Hepatocyte (in vitro differentiated cells): ENCODE data around the gene ARHGAP28. TPM values are rescaled to one million over a fixed set of nuclear protein-coding genes. Genes with fewer than 3 reads are reported as not detected.
A peak's percentile ranks its signal among the peaks of the same experiment; 100 is the strongest.

Source experiments
- DNase-seq: peaks from one replicate; pipeline ENCODE4 v3.0.0-alpha.2; 2016; ENCODE audit warnings: low spot score
- H2AFZ ChIP-seq: fragments of 200-600 bp; sonication (generic); 2 replicates; pipeline ENCODE4 v1.6.0; 2016; ENCODE audit warnings: antibody characterized with exemption, mild to moderate bottlenecking
- H3K27ac ChIP-seq: fragments of 200-600 bp; sonication (generic); 2 replicates; pipeline ENCODE4 v1.5.1; 2016; ENCODE audit warnings: mild to moderate bottlenecking
- H3K27me3 ChIP-seq: fragments of 200-600 bp; sonication (generic); 2 replicates; pipeline ENCODE4 v1.6.1; 2016
- H3K36me3 ChIP-seq: fragments of 200-600 bp; sonication (generic); replicated peaks from 2 replicates; pipeline ENCODE4 v1.5.1; 2016; ENCODE audit warnings: low read depth; ENCODE audit not compliant: insufficient read depth
- H3K4me1 ChIP-seq: fragments of 200-600 bp; sonication (generic); 2 replicates; pipeline ENCODE4 v1.5.1; 2016; ENCODE audit warnings: mild to moderate bottlenecking, moderate library complexity; ENCODE audit not compliant: insufficient read depth
- H3K4me2 ChIP-seq: fragments of 200-600 bp; sonication (generic); 2 replicates; pipeline ENCODE4 v1.6.0; 2016
- H3K4me3 ChIP-seq: fragments of 200-600 bp; sonication (generic); 2 replicates; pipeline ENCODE4 v1.5.1; 2016; ENCODE audit warnings: mild to moderate bottlenecking
- H3K79me2 ChIP-seq: fragments of 200-600 bp; sonication (generic); 2 replicates; pipeline ENCODE4 v1.6.0; 2017; ENCODE audit warnings: mild to moderate bottlenecking
- H3K9me2 ChIP-seq: fragments of 200-600 bp; sonication (generic); replicated peaks from 2 replicates; pipeline ENCODE4 v1.6.0; 2017; ENCODE audit warnings: mild to moderate bottlenecking; ENCODE audit not compliant: insufficient read depth
- H3K9me3 ChIP-seq: fragments of 200-600 bp; sonication (generic); 2 replicates; pipeline ENCODE4 v1.5.1; 2016; ENCODE audit warnings: low read depth, mild to moderate bottlenecking
- H4K20me1 ChIP-seq: fragments of 200-600 bp; sonication (generic); 2 replicates; pipeline ENCODE4 v1.6.0; 2016; ENCODE audit warnings: mild to moderate bottlenecking; ENCODE audit not compliant: insufficient read depth, poor library complexity, severe bottlenecking
- EZH2 ChIP-seq: fragments of 200-600 bp; sonication (generic); IDR thresholded peaks from 2 replicates; pipeline ENCODE4 v1.6.1; 2016; ENCODE audit warnings: antibody characterized with exemption, mild to moderate bottlenecking, borderline replicate concordance
- EZH2phosphoT487 ChIP-seq: fragments of 200-600 bp; sonication (generic); IDR thresholded peaks from one replicate; pipeline ENCODE4 v1.6.1; 2018; ENCODE audit warnings: antibody characterized with exemption, mild to moderate bottlenecking, low read depth, moderate library complexity; ENCODE audit not compliant: unreplicated experiment, severe bottlenecking
- WGBS: methylation state at CpG from one replicate; pipeline ENCODE4 v1.1.6; 2016; ENCODE audit warnings: low lambda C conversion rate; ENCODE audit errors: missing lambda C conversion rate; 5-methylcytosine and 5-hydroxymethylcytosine counted together
- polyA plus RNA-seq: library from polyadenylated mRNA; unstranded; fragments of >200 nt; fragmentation: Nextera tagmentation; extraction: Ambion mirVana; gene quantifications from 2 replicates; pipeline ENCODE4 v1.2.1, GENCODE V29; 2016
- total RNA-seq: library from RNA; depleted of rRNA; stranded (reverse); fragments of >200 nt; gene quantifications from 2 replicates; pipeline ENCODE4 v1.2.3, GENCODE V29; 2014
- TF ChIP-seq, protein P1 (sequence below): fragments of 200-600 bp; sonication (generic); IDR thresholded peaks from 2 replicates; pipeline ENCODE4 v1.5.1; 2016; ENCODE audit warnings: antibody characterized with exemption, mild to moderate bottlenecking; ENCODE audit not compliant: poor library complexity

The ARHGAP28 gene
- total and polyA plus RNA-seq, 2 experiments from 2014 or later, result 23.5 to 60.7 TPM

DNA sequence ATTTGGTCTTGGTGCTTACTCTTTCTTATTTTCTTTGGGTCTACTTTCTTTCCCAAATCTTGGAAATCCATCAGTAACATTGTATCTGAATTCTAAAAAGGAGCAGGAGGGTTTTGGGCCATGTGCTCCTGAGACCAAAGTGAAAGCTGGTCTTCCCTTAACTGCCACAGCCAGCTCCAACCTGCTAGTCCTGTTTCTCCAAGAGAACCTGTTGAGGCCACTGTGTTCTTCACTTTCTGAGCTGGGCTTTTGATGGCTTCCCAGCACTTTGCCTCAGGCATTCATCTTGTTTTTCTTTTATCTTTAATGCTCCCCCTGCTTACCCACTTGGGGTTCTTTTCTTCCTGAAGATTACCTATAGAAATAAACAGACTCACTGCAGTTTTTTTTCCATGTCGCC is 53.3 kb downstream of the ARHGAP28 start:
- Histone ChIP-seq H3K27me3 (no peaks in the 10 kb centered on the region), H4K20me1 (no peaks in the 10 kb centered on the region), H3K4me2 (no peak overlapping the region), H3K4me3 (no peak overlapping the region), H3K27ac (peak overlapping the region; percentile 81), H3K4me1 (peaks cover 39% of the 10 kb centered on the region), H3K9me3 (no peaks in the 10 kb centered on the region), H2AFZ (no peak overlapping the region), H3K36me3 (no peaks in the 10 kb centered on the region), H3K79me2 (peaks cover 75% of the 10 kb centered on the region), H3K9me2 (no peaks in the 10 kb centered on the region)
- no peak for DNase-seq
- TF ChIP-seq EZH2, result no peak
- TF ChIP-seq, protein P1, sequence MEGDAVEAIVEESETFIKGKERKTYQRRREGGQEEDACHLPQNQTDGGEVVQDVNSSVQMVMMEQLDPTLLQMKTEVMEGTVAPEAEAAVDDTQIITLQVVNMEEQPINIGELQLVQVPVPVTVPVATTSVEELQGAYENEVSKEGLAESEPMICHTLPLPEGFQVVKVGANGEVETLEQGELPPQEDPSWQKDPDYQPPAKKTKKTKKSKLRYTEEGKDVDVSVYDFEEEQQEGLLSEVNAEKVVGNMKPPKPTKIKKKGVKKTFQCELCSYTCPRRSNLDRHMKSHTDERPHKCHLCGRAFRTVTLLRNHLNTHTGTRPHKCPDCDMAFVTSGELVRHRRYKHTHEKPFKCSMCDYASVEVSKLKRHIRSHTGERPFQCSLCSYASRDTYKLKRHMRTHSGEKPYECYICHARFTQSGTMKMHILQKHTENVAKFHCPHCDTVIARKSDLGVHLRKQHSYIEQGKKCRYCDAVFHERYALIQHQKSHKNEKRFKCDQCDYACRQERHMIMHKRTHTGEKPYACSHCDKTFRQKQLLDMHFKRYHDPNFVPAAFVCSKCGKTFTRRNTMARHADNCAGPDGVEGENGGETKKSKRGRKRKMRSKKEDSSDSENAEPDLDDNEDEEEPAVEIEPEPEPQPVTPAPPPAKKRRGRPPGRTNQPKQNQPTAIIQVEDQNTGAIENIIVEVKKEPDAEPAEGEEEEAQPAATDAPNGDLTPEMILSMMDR, result no peak
- TF ChIP-seq EZH2phosphoT487, result no peak
- WGBS, result 91% methylated on average over 1 of the region's 1 CpG

DNA sequence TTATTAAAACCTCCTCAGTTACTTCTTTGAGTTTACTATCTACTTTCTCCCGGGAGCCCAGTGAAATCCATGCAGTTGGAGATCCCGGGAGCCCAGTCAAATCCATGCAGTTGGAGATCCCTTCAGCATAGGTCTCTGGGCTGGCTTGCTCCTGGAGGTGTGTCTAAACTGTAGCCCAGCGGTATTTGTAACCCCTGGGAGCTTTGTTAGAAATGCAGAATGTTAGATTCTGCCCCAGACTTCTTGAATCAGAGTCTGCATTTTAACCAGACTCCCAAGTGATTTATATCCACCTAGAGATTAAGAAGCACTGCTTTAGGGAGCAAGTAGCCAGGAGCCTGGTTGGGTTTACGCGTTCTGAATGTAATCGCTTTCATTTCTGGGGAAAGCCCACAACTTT is 54.5 kb downstream of the ARHGAP28 start:
- TF ChIP-seq, protein P1, result no peak
- no peak for TF ChIP-seq EZH2
- TF ChIP-seq EZH2phosphoT487, result no peak
- H3K4me1 ChIP-seq, result peaks cover 35% of the 10 kb centered on the region
- H3K79me2 ChIP-seq, result peaks cover 75% of the 10 kb centered on the region
- peak overlapping the region; percentile 57 for H3K4me2 ChIP-seq
- no peaks in the 10 kb centered on the region for H4K20me1 ChIP-seq
- 39% methylated on average over 6 of the region's 6 CpGs for WGBS
- no peaks in the 10 kb centered on the region for H3K36me3 ChIP-seq
- H3K27me3 ChIP-seq, result no peaks in the 10 kb centered on the region
- H3K27ac ChIP-seq, result peak overlapping the region; percentile 81
- H2AFZ ChIP-seq, result no peak overlapping the region
- H3K9me2 ChIP-seq, result no peaks in the 10 kb centered on the region
- no peak overlapping the region for H3K4me3 ChIP-seq
- H3K9me3 ChIP-seq, result no peaks in the 10 kb centered on the region
- no peak for DNase-seq

DNA sequence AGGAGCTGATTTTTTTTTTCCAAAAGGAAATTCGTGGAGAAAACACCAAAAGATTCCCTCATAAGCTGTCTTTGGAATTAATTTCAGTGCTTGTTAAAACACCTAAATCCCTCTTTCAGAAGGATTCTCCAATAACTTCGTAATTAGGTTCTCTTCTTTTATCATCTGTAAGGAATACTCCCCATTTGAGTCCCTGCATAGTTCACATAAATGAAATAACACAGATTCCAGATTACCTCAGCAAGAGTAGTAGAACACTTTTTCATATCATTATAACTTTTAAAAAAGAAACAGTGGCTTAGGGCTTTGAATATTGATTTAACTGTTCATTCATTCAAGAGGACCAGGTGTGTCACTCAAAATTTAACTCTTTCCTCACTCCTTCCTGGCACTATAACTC is 55.5 kb downstream of the ARHGAP28 start:
- Histone ChIP-seq H3K79me2 (peaks cover 75% of the 10 kb centered on the region), H3K4me2 (peak overlapping the region; percentile 57), H3K4me3 (no peak overlapping the region), H3K36me3 (no peaks in the 10 kb centered on the region), H3K4me1 (peaks cover 25% of the 10 kb centered on the region), H4K20me1 (no peaks in the 10 kb centered on the region), H3K27ac (peak overlapping the region; percentile 81), H3K9me2 (no peaks in the 10 kb centered on the region), H3K9me3 (no peaks in the 10 kb centered on the region), H3K27me3 (no peaks in the 10 kb centered on the region), H2AFZ (no peak overlapping the region)
- DNase-seq, result no peak
- WGBS, result 46% methylated on average over 2 of the region's 2 CpGs
- no peak for TF ChIP-seq EZH2phosphoT487

DNA sequence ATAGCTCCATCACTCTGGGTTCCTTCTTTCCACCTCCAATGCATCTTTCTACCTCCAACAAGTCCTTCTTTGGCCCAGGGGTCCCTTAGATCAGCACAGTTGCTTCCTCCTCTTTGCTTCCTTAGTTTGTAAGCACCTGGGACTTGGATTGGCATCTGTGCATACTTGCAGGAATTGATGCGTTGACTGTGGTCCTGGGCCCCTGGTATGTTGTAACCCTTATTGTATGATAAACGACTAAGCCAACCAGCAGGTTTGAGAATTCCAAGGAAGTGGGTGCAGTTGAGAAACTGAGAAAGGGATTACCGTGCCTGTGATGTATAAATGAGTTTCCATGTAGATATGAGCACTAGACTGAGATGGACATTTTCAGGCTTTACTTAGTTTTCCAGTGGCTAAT is 55.9 kb downstream of the ARHGAP28 start:
- Histone ChIP-seq H3K4me2 (no peak overlapping the region), H3K27me3 (no peaks in the 10 kb centered on the region), H3K9me2 (no peaks in the 10 kb centered on the region), H3K4me3 (no peak overlapping the region), H3K27ac (peak overlapping the region; percentile 81), H4K20me1 (no peaks in the 10 kb centered on the region), H3K4me1 (peaks cover 25% of the 10 kb centered on the region), H3K9me3 (no peaks in the 10 kb centered on the region), H2AFZ (no peak overlapping the region), H3K79me2 (peaks cover 74% of the 10 kb centered on the region), H3K36me3 (no peaks in the 10 kb centered on the region)
- WGBS, result 81% methylated on average over 3 of the region's 3 CpGs
- no peak for DNase-seq
- TF ChIP-seq, protein P1, result no peak
- no peak for TF ChIP-seq EZH2phosphoT487
- no peak for TF ChIP-seq EZH2
